Activated CD4-positive, alpha-beta T cell treated with anti-CD3 and anti-CD28 coated beads, Interleukin-2, amount 10 ng/mL, durations not matched to agents 7 days and 5 days (primary cell): ENCODE measurements around the gene AMBRA1. TPM values are rescaled to one million over a fixed set of nuclear protein-coding genes. Genes with fewer than 3 reads are reported as not detected.
"Not testable (repeated sequence)": the region's sequence is repeated elsewhere in the genome, so short reads cannot be mapped to it uniquely, and the experiment has no call there.

Source experiments
- CTCF ChIA-PET: fragments of 350-600 bp; sonication (Branson Sonifier 250); formaldehyde crosslinking; loops from one replicate; lab custom pipeline; 2021; ENCODE audit warnings: antibody characterized with exemption; lab: Charles Lee
- POLR2A ChIA-PET: fragments of 350-600 bp; sonication (Branson Sonifier 250); formaldehyde crosslinking; loops from one replicate; lab custom pipeline; 2021; ENCODE audit warnings: antibody characterized with exemption; lab: Charles Lee
- DNase-seq: peaks from one replicate; pipeline ENCODE4 v3.0.0-alpha.2; 2020
- H3K27ac Mint-ChIP-seq: one replicate; pipeline ENCODE4 v1.8.0; 2021; ENCODE audit warnings: mild to moderate bottlenecking, moderate library complexity, mixed read lengths
- H3K27me3 Mint-ChIP-seq: one replicate; pipeline ENCODE4 v1.8.0; 2021; ENCODE audit warnings: mixed read lengths
- H3K36me3 Mint-ChIP-seq: one replicate; pipeline ENCODE4 v1.8.0; 2021; ENCODE audit warnings: low read depth, mixed read lengths
- H3K4me1 Mint-ChIP-seq: one replicate; pipeline ENCODE4 v1.8.0; 2021; ENCODE audit warnings: mixed read lengths
- H3K4me3 Mint-ChIP-seq: one replicate; pipeline ENCODE4 v1.8.0; 2021; ENCODE audit warnings: mild to moderate bottlenecking, moderate library complexity, mixed read lengths
- H3K9me3 Mint-ChIP-seq: one replicate; pipeline ENCODE4 v1.8.0; 2021; ENCODE audit warnings: mixed read lengths
- total RNA-seq, 2 experiments: library from RNA; stranded (reverse); gene quantifications; one replicate each; pipeline ENCODE4 v1.2.3, GENCODE V29; 2021

Gene AMBRA1
- total RNA-seq, 2 experiments from 2014 or later = 38.4 to 40.0 TPM

- DNase-seq = no peak
- H3K27me3 Mint-ChIP-seq = no peaks in the 10 kb centered on the region
- ChIA-PET POLR2A (no interaction called here), CTCF (no interaction called here)
- H3K9me3 Mint-ChIP-seq = no peaks in the 10 kb centered on the region
- H3K4me3 Mint-ChIP-seq = no peak overlapping the region
- H3K36me3 Mint-ChIP-seq = peaks cover 48% of the 10 kb centered on the region
- H3K27ac Mint-ChIP-seq = no peak overlapping the region
- H3K4me1 Mint-ChIP-seq = peaks cover 4% of the 10 kb centered on the region
Observed at GRCh38 chr11:46374815-46375214, 219.0 kb downstream of the AMBRA1 start.

GRCh38 chr11:46373787-46374740 is 219.8 kb downstream of the AMBRA1 start:
- Mint-ChIP-seq H3K9me3 (no peaks in the 10 kb centered on the region), H3K4me3 (no peak overlapping the region), H3K36me3 (peaks cover 52% of the 10 kb centered on the region), H3K27me3 (no peaks in the 10 kb centered on the region), H3K27ac (no peak overlapping the region), H3K4me1 (peaks cover 4% of the 10 kb centered on the region)
- DNase-seq = no peak
- POLR2A ChIA-PET = interaction anchor here (0.6 kb wide), 1 partner anchor 1002 kb away, joined by 5 read pairs; no protein-coding TSS in a partner anchor
- CTCF ChIA-PET = interaction anchor here (0.6 to 18.0 kb wide), 4 partner anchors 15 to 508 kb away, joined by 3 to 280 read pairs (median 4); partner anchors contain the start of gene DGKZ

GRCh38 chr11:46372501-46372900 is 221.3 kb downstream of the AMBRA1 start:
- H3K4me3 Mint-ChIP-seq, H3K4me1 Mint-ChIP-seq, POLR2A ChIA-PET, H3K9me3 Mint-ChIP-seq, DNase-seq, H3K27me3 Mint-ChIP-seq: not testable (repeated sequence)
- Mint-ChIP-seq H3K36me3 (peaks cover 51% of the 10 kb centered on the region), H3K27ac (peak overlapping the region; percentile 41)
- CTCF ChIA-PET = interaction anchor here (1.1 to 18.0 kb wide), 3 partner anchors 16 to 157 kb away, joined by 3 to 280 read pairs (median 5); partner anchors contain the start of gene DGKZ

GRCh38 chr11:46372086-46372485 is 221.7 kb downstream of the AMBRA1 start:
- ChIA-PET CTCF (interaction anchor here (1.6 to 18.0 kb wide), 2 partner anchors 21 to 157 kb away, joined by 5 to 280 read pairs; partner anchors contain the start of gene DGKZ), POLR2A (no interaction called here)
- peaks cover 13% of the 10 kb centered on the region for H3K4me1 Mint-ChIP-seq
- H3K4me3 Mint-ChIP-seq = no peak overlapping the region
- H3K36me3 Mint-ChIP-seq = peaks cover 49% of the 10 kb centered on the region
- H3K27me3 Mint-ChIP-seq = no peaks in the 10 kb centered on the region
- no peaks in the 10 kb centered on the region for H3K9me3 Mint-ChIP-seq
- H3K27ac Mint-ChIP-seq = peak overlapping the region; percentile 41
- no peak for DNase-seq

- H3K27ac Mint-ChIP-seq, H3K9me3 Mint-ChIP-seq, POLR2A ChIA-PET, DNase-seq, H3K27me3 Mint-ChIP-seq, H3K4me3 Mint-ChIP-seq: not testable (repeated sequence)
- H3K4me1 Mint-ChIP-seq = peaks cover 14% of the 10 kb centered on the region
- H3K36me3 Mint-ChIP-seq = peaks cover 41% of the 10 kb centered on the region
- CTCF ChIA-PET = interaction anchor here (18.0 kb wide), 1 partner anchor 20 kb away, joined by 280 read pairs; the partner anchor contains the start of gene DGKZ
Observed at GRCh38 chr11:46371262-46371661, 222.6 kb downstream of the AMBRA1 start.

- CTCF ChIA-PET = interaction anchor here (18.0 kb wide), 1 partner anchor 19 kb away, joined by 280 read pairs; the partner anchor contains the start of gene DGKZ
- Mint-ChIP-seq H3K36me3 (peaks cover 39% of the 10 kb centered on the region), H3K27me3 (no peaks in the 10 kb centered on the region), H3K4me3 (no peak overlapping the region), H3K9me3 (no peaks in the 10 kb centered on the region), H3K4me1 (peaks cover 14% of the 10 kb centered on the region), H3K27ac (no peak overlapping the region)
- POLR2A ChIA-PET = no interaction called here
- DNase-seq = no peak
Observed at GRCh38 chr11:46370253-46370652, 223.6 kb downstream of the AMBRA1 start.

- peak; percentile 62 for DNase-seq
- no peak overlapping the region for H3K4me3 Mint-ChIP-seq
- no peaks in the 10 kb centered on the region for H3K27me3 Mint-ChIP-seq
- peaks cover 18% of the 10 kb centered on the region for H3K4me1 Mint-ChIP-seq
- no peak overlapping the region for H3K27ac Mint-ChIP-seq
- peaks cover 38% of the 10 kb centered on the region for H3K36me3 Mint-ChIP-seq
- no peaks in the 10 kb centered on the region for H3K9me3 Mint-ChIP-seq
- ChIA-PET POLR2A (no interaction called here), CTCF (interaction anchor here (1.1 to 18.0 kb wide), 3 partner anchors 9 to 19 kb away, joined by 3 to 280 read pairs (median 8); partner anchors contain the start of gene DGKZ)
Observed at GRCh38 chr11:46369458-46370152, 224.2 kb downstream of the AMBRA1 start.

- Mint-ChIP-seq H3K9me3 (no peaks in the 10 kb centered on the region), H3K27me3 (no peaks in the 10 kb centered on the region), H3K36me3 (peaks cover 37% of the 10 kb centered on the region), H3K4me3 (no peak overlapping the region), H3K27ac (no peak overlapping the region), H3K4me1 (peaks cover 28% of the 10 kb centered on the region)
- ChIA-PET CTCF (interaction anchor here (0.7 to 18.0 kb wide), 6 partner anchors 11 to 128 kb away, joined by 3 to 280 read pairs (median 6); partner anchors contain the start of gene DGKZ), POLR2A (no interaction called here)
- DNase-seq = no peak
Observed at GRCh38 chr11:46367916-46368267, 225.9 kb downstream of the AMBRA1 start.

- peak; percentile 74 for DNase-seq
- H3K9me3 Mint-ChIP-seq = no peaks in the 10 kb centered on the region
- CTCF ChIA-PET = interaction anchor here (0.7 to 18.0 kb wide), 6 partner anchors 12 to 128 kb away, joined by 3 to 280 read pairs (median 6); partner anchors contain the start of gene DGKZ
- no peaks in the 10 kb centered on the region for H3K27me3 Mint-ChIP-seq
- POLR2A ChIA-PET = no interaction called here
- no peak overlapping the region for H3K4me3 Mint-ChIP-seq
- peaks cover 33% of the 10 kb centered on the region for H3K4me1 Mint-ChIP-seq
- peaks cover 36% of the 10 kb centered on the region for H3K36me3 Mint-ChIP-seq
- H3K27ac Mint-ChIP-seq = no peak overlapping the region
Observed at GRCh38 chr11:46367244-46367915, 226.4 kb downstream of the AMBRA1 start.

GRCh38 chr11:46366661-46367161 is 227.1 kb downstream of the AMBRA1 start:
- no peaks in the 10 kb centered on the region for H3K9me3 Mint-ChIP-seq
- ChIA-PET POLR2A (no interaction called here), CTCF (interaction anchor here (18.0 kb wide), 1 partner anchor 15 kb away, joined by 280 read pairs; the partner anchor contains the start of gene DGKZ)
- H3K4me3 Mint-ChIP-seq = no peak overlapping the region
- no peak for DNase-seq
- H3K27me3 Mint-ChIP-seq = no peaks in the 10 kb centered on the region
- peaks cover 33% of the 10 kb centered on the region for H3K36me3 Mint-ChIP-seq
- no peak overlapping the region for H3K27ac Mint-ChIP-seq
- H3K4me1 Mint-ChIP-seq = peaks cover 39% of the 10 kb centered on the region

GRCh38 chr11:46366260-46366659 is 227.6 kb downstream of the AMBRA1 start:
- H3K27me3 Mint-ChIP-seq = no peaks in the 10 kb centered on the region
- H3K27ac Mint-ChIP-seq = no peak overlapping the region
- ChIA-PET CTCF (interaction anchor here (0.9 to 18.0 kb wide), 2 partner anchors 10 to 15 kb away, joined by 4 to 280 read pairs; partner anchors contain the start of gene DGKZ), POLR2A (interaction anchor here (0.7 kb wide), 1 partner anchor 18 kb away, joined by 3 read pairs; no protein-coding TSS in a partner anchor)
- no peak overlapping the region for H3K4me3 Mint-ChIP-seq
- peaks cover 33% of the 10 kb centered on the region for H3K36me3 Mint-ChIP-seq
- H3K4me1 Mint-ChIP-seq = peaks cover 43% of the 10 kb centered on the region
- no peak for DNase-seq
- H3K9me3 Mint-ChIP-seq = no peaks in the 10 kb centered on the region
